HCT116 (cell line): ENCODE measurements around the gene ZNF416. TPM values are rescaled to one million over a fixed set of nuclear protein-coding genes. Genes with fewer than 3 reads are reported as not detected.

Source experiments
- ATAC-seq: fragments of 200-7000 bp; cut with Tn5 transposase; 2 replicates; pipeline ENCODE4 v1.9.1; 2020; ENCODE audit warnings: mild to moderate bottlenecking, moderate library complexity
- BruUV-seq: library from RNA; stranded (reverse); fragments of 400-500 nt; replicated peaks from 2 replicates; lab custom pipeline; 2021; lab: Mats Ljungman, UMichigan
- CTCF ChIA-PET: fragments of 300-600 bp; sonication (Branson Sonifier 250); formaldehyde crosslinking; loops from one replicate; lab custom pipeline; 2021; ENCODE audit warnings: antibody characterized with exemption; lab: Charles Lee
- POLR2A ChIA-PET: fragments of 300-600, 350-600 bp; sonication (Branson Sonifier 250); formaldehyde crosslinking; loops from one replicate; lab custom pipeline; 2021; ENCODE audit warnings: antibody characterized with exemption; lab: Charles Lee
- RAD21 ChIA-PET, 2 experiments: fragments of 300-600 bp; sonication (Branson Sonifier 250); formaldehyde crosslinking; loops; one replicate each; lab custom pipeline; 2023; ENCODE audit warnings: low total read pairs in 2 of 2; ENCODE audit not compliant: uncharacterized antibody in 2 of 2, unreplicated experiment in 2 of 2, low non-redundant PET in 1 of 2; lab: Charles Lee
- DNase-seq: peaks from one replicate; pipeline ENCODE4 v3.0.0-alpha.2; 2010; ENCODE audit warnings: low read depth, low spot score
- H2AFZ ChIP-seq: fragments of 200-600 bp; shearing (Covaris generic), sonication (generic); 2 replicates; pipeline ENCODE4 v1.6.1; 2017; ENCODE audit warnings: low read depth, mixed run types, mixed read lengths, antibody characterized with exemption, low read length; ENCODE audit not compliant: poor library complexity, severe bottlenecking
- H3K27ac ChIP-seq: 2 replicates; pipeline ENCODE4 v1.5.1; 2012; ENCODE audit warnings: low read depth, low read length
- H3K27me3 ChIP-seq: fragments of 200-600 bp; sonication (generic); 2 replicates; pipeline ENCODE4 v1.6.1; 2016; ENCODE audit warnings: mixed run types, low read length, mixed read lengths; ENCODE audit not compliant: insufficient read depth
- H3K36me3 ChIP-seq, 2 experiments: fragments of 200-500 bp in 1 of 2; fragments of 200-600 bp in 1 of 2; sonication (Bioruptor generic) in 1 of 2; sonication (generic) in 1 of 2; 2 replicates each; pipeline versions ENCODE4 v1.5.1 to v1.6.1; 2014 to 2016; ENCODE audit warnings: low read length in 2 of 2, inconsistent platforms in 1 of 2, mixed read lengths in 1 of 2, mixed run types in 1 of 2; ENCODE audit not compliant: insufficient read depth in 2 of 2, control insufficient read depth in 1 of 2
- H3K4me1 ChIP-seq, 2 experiments: fragments of 200-600 bp in 1 of 2; sonication (generic) in 1 of 2; 2 replicates each; pipeline versions ENCODE4 v1.5.1 to v1.6.1; 2012 to 2017; ENCODE audit warnings: low read length in 2 of 2, inconsistent platforms in 1 of 2, mild to moderate bottlenecking in 1 of 2, mixed read lengths in 1 of 2, mixed run types in 1 of 2, moderate library complexity in 1 of 2; ENCODE audit not compliant: insufficient read depth in 2 of 2, control insufficient read depth in 1 of 2
- H3K4me2 ChIP-seq: fragments of 200-600 bp; sonication (generic); 2 replicates; pipeline ENCODE4 v1.6.1; 2017; ENCODE audit warnings: mixed run types, low read length, mixed read lengths
- H3K4me3 ChIP-seq, 2 experiments: fragments of 200-600 bp in 1 of 2; sonication (generic) in 1 of 2; replicated peaks in 1 of 2; 2 replicates each; pipeline ENCODE4 v1.5.1; 2011 to 2016; ENCODE audit warnings: low read length in 2 of 2, control low read depth in 1 of 2, low read depth in 1 of 2, mild to moderate bottlenecking in 1 of 2, mixed read lengths in 1 of 2, mixed run types in 1 of 2
- H3K79me2 ChIP-seq: fragments of 200-600 bp; sonication (generic); 2 replicates; pipeline ENCODE4 v1.6.1; 2017; ENCODE audit warnings: mild to moderate bottlenecking, mixed run types, low read length, moderate library complexity, mixed read lengths; ENCODE audit not compliant: insufficient read depth
- H3K9ac ChIP-seq: fragments of 200-600 bp; sonication (generic); 2 replicates; pipeline ENCODE4 v1.6.1; 2016; ENCODE audit warnings: low read length, mixed read lengths
- H3K9me2 ChIP-seq: fragments of 200-600 bp; sonication (generic), shearing (Covaris generic); 2 replicates; pipeline ENCODE4 v1.6.1; 2017; ENCODE audit warnings: mixed run types, mild to moderate bottlenecking, moderate library complexity; ENCODE audit not compliant: insufficient read depth
- H3K9me3 ChIP-seq, 2 experiments: fragments of 200-500 bp in 1 of 2; fragments of 200-600 bp in 1 of 2; sonication (Bioruptor generic) in 1 of 2; sonication (generic) in 1 of 2; 2 replicates each; pipeline ENCODE4 v1.6.1; 2014 to 2017; ENCODE audit warnings: low read length in 2 of 2, mixed read lengths in 2 of 2, inconsistent platforms in 1 of 2, low read depth in 1 of 2, mild to moderate bottlenecking in 1 of 2, mixed run types in 1 of 2, moderate library complexity in 1 of 2; ENCODE audit not compliant: control insufficient read depth in 1 of 2, insufficient read depth in 1 of 2
- H4K20me1 ChIP-seq: fragments of 200-600 bp; sonication (generic), shearing (Covaris generic); 2 replicates; pipeline ENCODE4 v1.6.1; 2017; ENCODE audit warnings: mixed run types, mild to moderate bottlenecking, moderate library complexity; ENCODE audit not compliant: insufficient read depth
- CBX3 ChIP-seq: IDR thresholded peaks from 2 replicates; pipeline ENCODE4 v1.6.1; 2012; ENCODE audit warnings: low read depth
- EGR1 ChIP-seq: IDR thresholded peaks from 2 replicates; pipeline ENCODE4 v1.6.1; 2012; ENCODE audit warnings: low read depth
- EZH2 ChIP-seq: fragments of 200-600 bp; sonication (generic); IDR thresholded peaks from 2 replicates; pipeline ENCODE4 v1.6.1; 2017; ENCODE audit warnings: antibody characterized with exemption, mixed run types
- RAD21 ChIP-seq: IDR thresholded peaks from 2 replicates; pipeline ENCODE4 v1.6.1; 2012; ENCODE audit warnings: low read depth, mild to moderate bottlenecking
- ZNF274 ChIP-seq: fragments of 200-500 bp; sonication (Bioruptor generic); IDR thresholded peaks from 2 replicates; pipeline ENCODE4 v1.6.1; 2014; ENCODE audit warnings: mild to moderate bottlenecking, low read depth, low read length, inconsistent platforms
- intact Hi-C: fragments of 100-400 bp; cut with micrococcal nuclease; formaldehyde crosslinking; loops from 2 replicates; pipeline ENCODE4 v1.10.0; 2022
- total RNA-seq: library from RNA; stranded (reverse); gene quantifications from one replicate; pipeline ENCODE4 v1.2.1, GENCODE V29; 2021; ENCODE audit not compliant: unreplicated experiment
- TF ChIP-seq, protein P1 (sequence below): IDR thresholded peaks from 2 replicates; pipeline ENCODE4 v1.6.1; 2012

The ZNF416 gene
- total RNA-seq, 1 experiment from 2014 or later = 4.0 TPM

DNA sequence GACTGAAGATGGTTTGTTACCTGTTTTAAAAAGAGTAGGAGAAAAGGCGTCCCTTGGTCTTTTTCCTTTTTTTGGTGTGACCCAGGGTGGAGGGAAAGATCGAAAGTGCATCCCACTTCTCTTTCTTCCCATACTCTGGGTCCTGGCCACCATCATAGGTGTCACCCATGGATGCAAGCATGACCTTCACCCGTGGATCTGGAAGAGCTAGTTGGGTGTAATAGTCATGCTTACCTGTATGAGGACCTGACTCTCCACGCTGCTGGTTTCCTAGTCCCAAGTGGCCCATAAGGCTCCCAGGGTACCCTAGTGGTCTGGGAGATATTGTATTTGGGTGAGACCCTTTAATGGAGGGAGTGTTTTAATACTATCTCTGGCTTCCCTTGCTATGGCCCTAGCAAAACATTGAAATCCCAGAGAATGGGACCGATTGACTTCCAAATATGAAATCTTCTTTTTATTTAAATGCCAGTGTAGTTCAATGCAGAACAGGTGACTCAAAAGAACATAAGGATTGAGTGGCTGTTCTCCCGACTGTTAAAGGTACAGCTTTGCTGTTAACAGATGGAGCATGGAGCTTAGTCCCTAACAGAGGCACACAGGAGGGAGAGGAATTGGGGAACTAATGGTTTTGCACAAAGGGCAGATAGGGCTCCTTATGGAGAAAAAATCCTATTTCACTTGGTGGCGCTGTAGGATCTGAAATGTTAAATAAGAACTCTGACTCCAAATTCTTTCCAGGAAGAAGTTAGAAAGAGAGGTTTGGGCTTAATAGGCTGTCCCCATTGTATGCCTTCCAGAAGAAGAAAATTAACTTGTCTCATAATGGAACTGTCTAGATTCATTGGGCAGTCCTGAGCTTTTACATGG is 12.1 kb downstream of the ZNF416 start:
- DNase-seq = peak; percentile 34
- no peak overlapping the region for H3K9ac ChIP-seq
- no peak overlapping the region for H2AFZ ChIP-seq
- no TSS peak for BruUV-seq
- intact Hi-C loops = no loop called here
- H3K9me2 ChIP-seq = no peaks in the 10 kb centered on the region
- TF ChIP-seq ZNF274 = no peak
- TF ChIP-seq, protein P1, sequence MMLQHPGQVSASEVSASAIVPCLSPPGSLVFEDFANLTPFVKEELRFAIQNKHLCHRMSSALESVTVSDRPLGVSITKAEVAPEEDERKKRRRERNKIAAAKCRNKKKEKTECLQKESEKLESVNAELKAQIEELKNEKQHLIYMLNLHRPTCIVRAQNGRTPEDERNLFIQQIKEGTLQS = no peak
- TF ChIP-seq RAD21 = 0 out of 2 replicates have a peak, but pooled peaks have one; percentile 19
- TF ChIP-seq CBX3 = peak; percentile 98
- no peak for TF ChIP-seq EZH2
- H4K20me1 ChIP-seq = no peaks in the 10 kb centered on the region
- H3K4me1 ChIP-seq = no peaks in the 10 kb centered on the region
- no peaks in the 10 kb centered on the region for H3K79me2 ChIP-seq
- peaks cover 41 to 50% of the 10 kb centered on the region in 2 experiments; a peak in 2 of 4 replicates for H3K9me3 ChIP-seq
- H3K36me3 ChIP-seq = no peaks in the 10 kb centered on the region
- H3K27ac ChIP-seq = no peak overlapping the region
- ChIA-PET RAD21 (no interaction called here), CTCF (no interaction called here), POLR2A (no interaction called here)
- H3K4me3 ChIP-seq = no peak overlapping the region
- no peak overlapping the region for H3K4me2 ChIP-seq
- ATAC-seq = no peak
- H3K27me3 ChIP-seq = no peaks in the 10 kb centered on the region

DNA sequence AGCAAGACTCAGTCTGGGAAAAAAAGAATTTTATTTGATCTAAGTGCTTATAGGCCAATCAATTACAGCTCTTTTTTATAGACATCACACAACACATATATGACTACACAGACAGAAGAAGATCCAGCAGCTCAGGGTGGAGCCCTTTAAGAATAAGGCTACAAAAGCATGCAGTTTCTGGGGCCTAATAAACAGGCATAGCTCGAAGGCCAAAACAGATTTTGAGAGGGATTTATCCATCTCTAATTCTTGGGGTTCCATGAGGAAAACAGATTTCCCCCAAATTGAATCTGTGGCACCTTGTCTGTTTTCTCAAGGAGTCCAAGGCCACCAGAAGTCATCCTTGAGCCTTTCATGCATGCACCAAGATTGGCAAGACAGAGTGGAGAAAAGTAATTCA is 15.2 kb downstream of the ZNF416 start:
- Histone ChIP-seq H3K9ac (no peak overlapping the region), H3K9me3 (peaks cover 30 to 50% of the 10 kb centered on the region in 2 experiments; a peak in 2 of 4 replicates), H2AFZ (no peak overlapping the region), H3K4me2 (no peak overlapping the region), H3K79me2 (no peaks in the 10 kb centered on the region), H3K27ac (no peak overlapping the region), H3K4me1 (no peaks in the 10 kb centered on the region), H3K9me2 (no peaks in the 10 kb centered on the region), H3K27me3 (no peaks in the 10 kb centered on the region), H3K4me3 (no peak overlapping the region), H3K36me3 (no peaks in the 10 kb centered on the region), H4K20me1 (no peaks in the 10 kb centered on the region)
- DNase-seq (no peak), ATAC-seq (no peak)
- POLR2A ChIA-PET = no interaction called here
- no peak for TF ChIP-seq EGR1
- CTCF ChIA-PET = no interaction called here
- RAD21 ChIA-PET = no interaction called here
- BruUV-seq = no TSS peak
- intact Hi-C loops = no loop called here
